GM12878 (cell line): ENCODE data around the gene HECTD3. TPM values are rescaled to one million over a fixed set of nuclear protein-coding genes. Genes with fewer than 3 reads are reported as not detected.

ENCODE experiments used
- ATF3 ChIP-seq: IDR thresholded peaks from 2 replicates; pipeline ENCODE4 v1.6.1; 2011; ENCODE audit warnings: low read depth, mild to moderate bottlenecking, low read length, moderate library complexity, borderline replicate concordance; ENCODE audit errors: extremely low read depth
- BACH1 ChIP-seq: fragments of 450-650 bp; IDR thresholded peaks from 2 replicates; pipeline ENCODE4 v1.6.1; 2017; ENCODE audit warnings: mild to moderate bottlenecking, borderline replicate concordance
- BHLHE40 ChIP-seq, 2 experiments: fragments of 450-650 bp in 1 of 2; IDR thresholded peaks; 2 replicates each; pipeline ENCODE4 v1.6.1; 2011 to 2017; ENCODE audit warnings: low read depth in 2 of 2, borderline replicate concordance in 1 of 2, improper control_type of control experiment in 1 of 2, low read length in 1 of 2, mild to moderate bottlenecking in 1 of 2
- CREM ChIP-seq: IDR thresholded peaks from 2 replicates; pipeline ENCODE4 v1.6.1; 2014; ENCODE audit warnings: antibody characterized with exemption, low read depth
- FOS ChIP-seq: IDR thresholded peaks from 3 replicates; pipeline ENCODE4 v1.6.1; 2011; ENCODE audit warnings: borderline replicate concordance; ENCODE audit not compliant: insufficient read length; ENCODE audit errors: extremely low read depth
- IKZF2 ChIP-seq, 2 experiments: fragments of 450-650 bp; IDR thresholded peaks; 2 replicates each; pipeline ENCODE4 v1.6.1; 2017; ENCODE audit warnings: mild to moderate bottlenecking in 2 of 2, moderate library complexity in 2 of 2
- IRF5 ChIP-seq: fragments of 450-650 bp; IDR thresholded peaks from 2 replicates; pipeline ENCODE4 v1.6.1; 2017; ENCODE audit warnings: borderline replicate concordance
- MAX ChIP-seq: IDR thresholded peaks from 2 replicates; pipeline ENCODE4 v1.6.1; 2012; ENCODE audit warnings: low read depth, low read length, improper control_type of control experiment
- MLLT1 ChIP-seq: fragments of 450-650 bp; IDR thresholded peaks from 2 replicates; pipeline ENCODE4 v1.6.1; 2016; ENCODE audit warnings: mild to moderate bottlenecking
- NFIC ChIP-seq: IDR thresholded peaks from 2 replicates; pipeline ENCODE4 v1.6.1; 2012; ENCODE audit warnings: low read depth, mild to moderate bottlenecking, inconsistent platforms, low read length, moderate library complexity
- RELA ChIP-seq: fragments of 450-650 bp; IDR thresholded peaks from 2 replicates; pipeline ENCODE4 v1.8.0; 2014; ENCODE audit warnings: borderline replicate concordance; ENCODE audit not compliant: partially characterized antibody
- SIN3A ChIP-seq: IDR thresholded peaks from 2 replicates; pipeline ENCODE4 v1.6.1; 2012; ENCODE audit warnings: low read depth, low read length, improper control_type of control experiment
- SIX5 ChIP-seq: IDR thresholded peaks from 2 replicates; pipeline ENCODE4 v1.6.1; 2011; ENCODE audit warnings: mild to moderate bottlenecking, low read depth, low read length, moderate library complexity; ENCODE audit not compliant: severe bottlenecking
- SMC3 ChIP-seq: IDR thresholded peaks from 2 replicates; pipeline ENCODE4 v1.6.1; 2011; ENCODE audit warnings: low read length, improper control_type of control experiment, borderline replicate concordance
- SRF ChIP-seq, 2 experiments: IDR thresholded peaks; 2 replicates each; pipeline ENCODE4 v1.6.1; 2011; ENCODE audit warnings: low read depth in 2 of 2, low read length in 2 of 2, mild to moderate bottlenecking in 1 of 2, moderate library complexity in 1 of 2
- STAT3 ChIP-seq: IDR thresholded peaks from 2 replicates; pipeline ENCODE4 v1.6.1; 2011; ENCODE audit warnings: low read depth, low read length, improper control_type of control experiment
- TAF1 ChIP-seq: IDR thresholded peaks from 2 replicates; pipeline ENCODE4 v1.6.1; 2011; ENCODE audit warnings: mild to moderate bottlenecking, low read depth, low read length, borderline replicate concordance
- TBL1XR1 ChIP-seq: IDR thresholded peaks from 2 replicates; pipeline ENCODE4 v1.6.1; 2012; ENCODE audit warnings: low read depth, low read length, improper control_type of control experiment
- ZBED1 ChIP-seq: IDR thresholded peaks from 2 replicates; pipeline ENCODE4 v1.6.1; 2016; ENCODE audit warnings: borderline replicate concordance
- ZBTB40 ChIP-seq: fragments of 450-650 bp; IDR thresholded peaks from 2 replicates; pipeline ENCODE4 v1.6.1; 2016; ENCODE audit warnings: mild to moderate bottlenecking, moderate library complexity, borderline replicate concordance
- ZNF207 ChIP-seq: fragments of 450-650 bp; IDR thresholded peaks from 2 replicates; pipeline ENCODE4 v1.6.1; 2014; ENCODE audit warnings: antibody characterized with exemption, mild to moderate bottlenecking, borderline replicate concordance
- polyA plus RNA-seq, 11 experiments: library from polyadenylated mRNA; depleted of rRNA in 4 of 11; unstranded in 6 of 11; stranded (reverse) in 5 of 11; fragments of >200 nt; fragmentation: Nextera tagmentation in 4 of 11; fragmentation: Illumina TruSeq in 1 of 11; extraction: Ambion mirVana in 4 of 11; extraction: Trizol in 1 of 11; gene quantifications; 1 replicate in 1 of 11; 2 replicates in 10 of 11; pipeline versions ENCODE4 v1.2.1 to v1.2.3, GENCODE V29; 2011 to 2016; ENCODE audit warnings: inconsistent platforms in 2 of 11, missing spikeins in 2 of 11, low read depth in 1 of 11
- total RNA-seq, 4 experiments: library from RNA; depleted of rRNA in 3 of 4; stranded (reverse); fragments of >200 nt in 3 of 4; fragmentation: Illumina TruSeq in 1 of 4; extraction: Trizol in 1 of 4; gene quantifications; 2 replicates each; pipeline versions ENCODE4 v1.2.1 to v1.2.3, GENCODE V29; 2013 to 2021

The HECTD3 gene
- total and polyA plus RNA-seq, 10 of the 15 experiments (the other 5 are each of a cell fraction or from before 2014, with no cell fraction given), result 3.4 to 30.4 (median 22.6) TPM

- TF ChIP-seq ZBED1, result 0 out of 2 replicates have a peak, but pooled peaks have one; percentile 22
- TF ChIP-seq ZNF207, result peak; percentile 25; the same call in 1 of the 2 replicates
- TF ChIP-seq ZBTB40, result peak; percentile 78; the same call in 1 of the 2 replicates
- TF ChIP-seq SMC3, result 0 out of 2 replicates have a peak, but pooled peaks have one; percentile 18
- TF ChIP-seq TBL1XR1, result 0 out of 2 replicates have a peak, but pooled peaks have one; percentile 48
- TF ChIP-seq BACH1, result 0 out of 2 replicates have a peak, but pooled peaks have one; percentile 42
- TF ChIP-seq MAX, result peak; percentile 71; the same call in 1 of the 2 replicates
- TF ChIP-seq ATF3, result peak; percentile 66; the same call in 1 of the 2 replicates
- TF ChIP-seq SIX5, result peak; percentile 57
- TF ChIP-seq SRF (IDR thresholded peaks at IDR 0.05; ENCODE audit: low read depth in 2 of 2, low read length in 2 of 2), result 0 out of 4 replicates have a peak, but pooled peaks of 1 of the 2 experiments have one; percentile 74
- peak; percentile 98 for TF ChIP-seq SIN3A
- TF ChIP-seq TAF1, result peak; percentile 65; the same call in 1 of the 2 replicates
- TF ChIP-seq BHLHE40 (IDR thresholded peaks at IDR 0.05; ENCODE audit: borderline replicate concordance in 1 of 2, low read depth in 2 of 2, low read length in 1 of 2), result peak in 1 of 2 experiments; percentile 24; a peak in 1 of 4 replicates
- TF ChIP-seq STAT3, result 0 out of 2 replicates have a peak, but pooled peaks have one; percentile 39
- peak; percentile 62; the same call in 1 of the 2 replicates for TF ChIP-seq MLLT1
- peak; percentile 71 for TF ChIP-seq IRF5
- peak; percentile 74 for TF ChIP-seq CREM
- TF ChIP-seq FOS, result no peak
- TF ChIP-seq RELA, result peak; percentile 39
- 0 out of 4 replicates have a peak, but pooled peaks of 1 of the 2 experiments have one; percentile 9 for TF ChIP-seq IKZF2 (IDR thresholded peaks at IDR 0.05)
- 0 out of 2 replicates have a peak, but pooled peaks have one; percentile 21 for TF ChIP-seq NFIC
These were observed 914 bp upstream of the HECTD3 start, which contains the start of gene UROD (continued) for GRCh38 chr1:45011837-45012638.
